GM19238 (cell line): Measurements from ENCODE around the gene EPHA6.
"Not testable (repeated sequence)": the region's sequence is repeated elsewhere in the genome, so short reads cannot be mapped to it uniquely, and the experiment has no call there.

Source experiments
- DNase-seq: peaks from one replicate; pipeline ENCODE4 v3.0.0; 2011; ENCODE audit warnings: low spot score; ENCODE audit not compliant: insufficient read length

The EPHA6 gene

DNA sequence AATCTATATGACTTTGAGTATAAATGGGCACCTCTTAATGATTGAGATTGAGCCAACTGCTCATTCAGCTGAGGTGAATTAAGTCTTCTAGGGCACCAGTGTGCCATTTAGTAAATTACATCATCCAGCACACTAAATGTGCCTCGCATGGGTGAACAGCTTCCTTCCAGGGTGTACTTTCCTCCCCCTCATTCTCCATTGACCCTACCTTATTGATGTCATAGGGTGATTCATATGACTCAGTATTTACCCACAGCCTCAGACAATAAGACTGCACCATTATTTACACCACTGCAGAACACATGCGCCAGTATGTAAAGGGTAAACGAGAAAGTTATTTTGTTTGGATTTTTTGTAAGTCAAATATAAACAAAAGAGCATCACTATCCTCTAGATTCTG is 765.0 kb downstream of the EPHA6 start:
- no peak for DNase-seq

DNA sequence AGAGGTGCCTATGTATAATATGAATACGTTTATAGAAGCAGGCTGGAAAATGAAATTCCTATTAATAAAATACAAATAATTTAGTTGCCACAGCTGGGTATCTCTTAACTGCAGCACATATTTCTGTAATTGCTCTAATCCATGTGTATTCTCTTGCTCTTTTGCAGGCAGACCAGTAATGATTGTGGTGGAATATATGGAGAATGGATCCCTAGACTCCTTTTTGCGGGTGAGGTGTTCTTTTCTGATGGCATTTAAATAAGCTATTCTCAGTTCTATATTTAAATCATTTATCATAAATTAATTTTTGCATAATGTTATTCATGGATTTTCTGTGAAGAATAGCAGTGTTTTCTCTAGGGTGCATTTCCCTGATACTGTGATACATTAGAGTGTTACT is 796.2 kb downstream of the EPHA6 start:
- no peak for DNase-seq

DNA sequence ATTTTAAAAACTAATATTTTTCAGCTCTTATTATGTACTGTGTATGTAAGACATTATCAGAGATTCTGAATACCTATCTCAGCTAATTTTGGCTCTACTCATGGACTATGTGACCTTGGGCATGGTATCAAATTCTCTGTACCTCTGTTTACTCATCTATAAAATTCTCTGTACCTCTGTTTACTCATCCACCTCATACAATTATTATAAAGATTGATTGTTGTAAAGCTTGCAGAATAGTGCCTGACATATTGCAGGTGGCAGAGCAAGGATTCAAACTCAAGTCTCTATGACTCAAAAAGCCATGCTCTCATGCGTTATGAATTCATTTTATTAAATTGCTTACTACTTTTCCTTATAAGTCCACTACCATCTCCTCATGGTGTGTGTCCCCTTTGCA is 798.2 kb downstream of the EPHA6 start:
- DNase-seq: no peak

DNA sequence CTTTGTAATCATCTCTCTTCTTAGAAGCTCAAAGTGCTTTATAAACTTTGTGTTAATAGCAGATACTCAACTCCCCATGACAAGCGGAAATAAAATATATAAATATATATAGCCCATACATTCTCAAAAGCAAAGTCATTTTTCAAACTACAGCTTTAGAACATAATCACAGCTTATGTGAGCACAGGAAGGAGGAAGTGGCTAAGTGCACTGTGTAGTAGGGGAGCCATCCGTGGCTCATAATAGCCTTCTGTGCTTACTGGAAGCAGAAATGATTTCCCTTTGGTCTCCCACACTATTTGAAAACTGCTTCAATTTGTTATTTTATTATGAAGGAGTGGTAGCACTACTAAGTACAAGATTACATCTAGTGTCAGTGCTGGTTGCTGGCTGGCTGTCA is 798.7 kb downstream of the EPHA6 start:
- no peak for DNase-seq

DNA sequence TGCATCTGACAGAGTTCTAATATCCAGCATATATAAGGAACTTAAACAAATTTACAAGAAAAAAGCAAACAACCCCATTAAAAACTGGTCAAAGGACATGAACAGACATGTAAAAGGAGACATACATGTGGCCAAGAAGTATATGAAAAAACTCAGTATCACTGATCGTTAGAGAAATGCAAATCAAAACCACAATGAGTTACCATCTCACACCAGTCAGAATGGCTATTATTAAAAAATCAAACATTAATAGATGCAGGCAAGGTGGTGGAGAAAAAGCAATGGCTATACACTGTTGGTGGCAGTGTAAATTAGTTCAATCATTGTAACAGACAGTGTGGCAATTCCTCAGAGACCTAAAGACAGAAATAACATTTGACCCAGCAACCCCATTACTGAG is 806.1 kb downstream of the EPHA6 start:
- DNase-seq: not testable (repeated sequence)

DNA sequence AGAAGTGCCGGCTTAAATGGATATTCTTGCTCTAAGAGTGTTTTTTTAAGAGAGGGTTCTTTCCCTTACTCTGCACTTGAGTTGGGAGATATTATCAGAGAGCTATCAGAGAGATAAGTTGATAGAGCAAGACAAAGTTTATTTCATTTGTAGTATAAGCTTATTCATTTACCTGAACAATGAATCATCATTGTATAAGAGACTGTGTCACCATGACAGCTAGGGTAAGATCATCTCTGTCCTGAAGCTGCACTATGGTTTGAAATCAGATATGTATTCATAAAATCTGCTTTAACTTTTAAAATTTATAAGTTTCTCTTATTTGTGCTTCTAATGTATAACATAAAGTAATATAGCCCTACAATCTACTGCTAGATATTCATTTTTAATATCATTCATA is 822.1 kb downstream of the EPHA6 start:
- no peak for DNase-seq

DNA sequence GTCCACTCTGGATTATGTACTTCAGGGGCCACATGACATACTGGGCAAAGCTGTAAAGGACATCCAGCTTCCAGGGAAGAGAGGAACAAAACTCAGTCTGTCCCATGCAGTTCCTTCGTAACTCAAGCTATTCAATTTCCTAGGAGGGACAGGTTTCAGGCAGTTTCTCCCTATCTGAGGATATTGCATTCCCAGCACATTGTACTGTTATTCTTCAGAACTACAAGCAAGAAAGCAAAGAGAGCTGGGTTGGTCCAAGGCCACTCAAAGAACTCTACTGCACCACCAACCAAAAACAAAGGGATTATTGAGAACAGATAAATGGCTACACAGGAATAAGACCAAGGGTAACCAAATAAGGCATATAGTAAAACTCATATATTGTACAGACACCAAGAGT is 832.5 kb downstream of the EPHA6 start:
- no peak for DNase-seq

DNA sequence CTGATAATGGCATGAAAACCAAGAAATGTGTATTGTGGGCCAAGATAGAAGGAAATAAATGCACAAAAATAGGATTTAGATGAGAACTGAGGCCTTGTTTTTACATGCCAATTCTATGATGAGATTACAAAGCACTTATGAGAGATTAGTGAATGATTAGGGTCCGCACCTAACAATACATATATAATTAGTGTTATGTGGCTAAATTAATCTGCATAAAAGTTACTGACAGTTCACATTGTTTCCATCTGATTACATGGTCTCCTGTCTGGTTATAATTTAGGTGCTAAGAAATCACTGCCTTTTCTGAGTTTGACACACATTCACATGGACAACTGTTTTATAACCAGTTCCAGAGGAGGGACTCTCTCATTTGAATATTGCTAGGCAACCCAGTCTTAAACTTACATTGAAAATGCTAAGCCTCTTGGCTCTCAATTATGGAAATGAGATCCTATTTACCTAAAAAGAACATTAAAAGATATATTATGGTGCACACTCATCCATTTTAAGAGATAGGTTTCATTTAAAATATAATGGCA is 833.1 kb downstream of the EPHA6 start:
- DNase-seq: no peak

DNA sequence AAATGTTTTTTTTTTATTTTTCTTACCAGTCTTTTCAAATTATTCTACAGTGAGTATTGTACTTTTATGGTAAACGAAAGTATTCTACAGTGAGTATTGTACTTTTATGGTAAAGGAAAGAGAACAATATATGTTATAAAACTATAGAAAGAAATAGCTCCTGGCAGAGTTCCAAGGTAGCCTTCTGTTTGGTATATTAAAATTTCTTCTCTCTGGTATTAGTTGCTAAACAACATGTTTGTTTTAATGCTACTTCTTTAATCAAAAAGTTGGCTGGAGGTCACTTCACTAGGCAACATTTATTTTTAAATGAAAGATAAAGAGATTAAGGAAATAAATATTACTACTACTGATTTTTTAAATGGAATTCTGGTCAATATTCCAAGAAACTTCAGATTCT is 841.6 kb downstream of the EPHA6 start:
- DNase-seq: no peak

DNA sequence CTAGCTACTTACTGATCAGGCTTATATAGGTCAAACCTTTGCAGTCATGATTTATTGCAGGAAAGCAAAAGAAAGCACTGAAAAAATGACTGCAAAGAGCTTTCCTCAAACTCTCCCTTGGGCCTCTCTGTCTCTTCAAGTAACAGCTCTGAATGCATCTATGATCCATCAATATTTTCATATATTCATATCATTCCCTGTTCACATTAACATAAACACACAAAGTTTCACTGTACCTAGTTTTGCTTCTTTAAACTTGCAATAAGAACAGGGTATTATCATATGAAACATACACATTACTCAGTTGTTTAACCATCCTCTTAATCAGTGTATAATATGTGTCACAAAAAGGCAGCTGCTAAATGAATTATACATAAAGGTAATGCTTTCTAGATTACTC is 842.2 kb downstream of the EPHA6 start:
- DNase-seq: no peak

DNA sequence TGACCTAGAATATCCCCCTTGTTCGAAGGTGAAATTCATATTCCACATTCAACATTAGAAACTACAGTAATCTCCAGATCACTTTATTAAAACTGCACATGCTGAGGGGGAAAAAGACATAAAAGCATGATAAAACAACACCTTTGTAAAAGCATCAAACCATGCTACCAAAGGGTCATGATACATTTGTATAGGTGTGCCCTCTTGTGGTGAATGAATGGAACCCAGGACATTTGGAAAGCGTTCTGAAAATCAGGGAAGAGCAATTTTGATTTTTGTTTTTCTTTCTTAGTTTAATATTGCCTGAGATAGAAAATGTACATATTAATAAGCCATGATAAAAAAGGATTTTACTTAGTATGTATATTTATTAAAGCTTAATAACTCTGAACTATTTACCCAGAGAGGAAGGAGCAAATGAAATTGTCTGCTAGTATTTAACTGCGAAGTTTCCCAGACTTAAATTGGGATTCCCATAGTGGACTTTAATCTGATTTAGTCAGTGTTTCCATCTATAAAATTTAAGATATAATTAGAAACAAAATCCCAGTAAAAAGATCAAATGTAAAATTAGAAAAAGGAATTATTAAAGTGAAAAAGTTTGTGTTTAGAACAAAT is 844.4 kb downstream of the EPHA6 start:
- DNase-seq: no peak

DNA sequence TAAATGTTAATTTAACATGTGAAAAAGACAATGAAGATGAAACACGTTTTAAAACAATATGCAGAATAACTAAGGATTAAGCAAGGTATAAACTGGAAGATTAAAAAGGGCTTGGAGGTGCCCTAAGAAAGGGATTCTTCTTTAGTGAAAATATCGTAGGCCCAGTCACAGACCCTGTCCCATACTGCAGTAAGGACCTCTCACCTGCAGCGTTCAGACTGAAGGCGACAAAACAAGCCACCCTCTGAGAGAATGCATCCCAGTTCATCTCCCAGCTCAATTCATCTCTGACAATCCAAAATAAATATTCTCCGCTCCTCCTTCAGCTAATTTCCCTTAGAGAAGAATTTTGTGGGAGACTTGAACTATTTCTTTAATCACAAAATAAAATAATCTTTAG is 847.9 kb downstream of the EPHA6 start:
- no peak for DNase-seq

DNA sequence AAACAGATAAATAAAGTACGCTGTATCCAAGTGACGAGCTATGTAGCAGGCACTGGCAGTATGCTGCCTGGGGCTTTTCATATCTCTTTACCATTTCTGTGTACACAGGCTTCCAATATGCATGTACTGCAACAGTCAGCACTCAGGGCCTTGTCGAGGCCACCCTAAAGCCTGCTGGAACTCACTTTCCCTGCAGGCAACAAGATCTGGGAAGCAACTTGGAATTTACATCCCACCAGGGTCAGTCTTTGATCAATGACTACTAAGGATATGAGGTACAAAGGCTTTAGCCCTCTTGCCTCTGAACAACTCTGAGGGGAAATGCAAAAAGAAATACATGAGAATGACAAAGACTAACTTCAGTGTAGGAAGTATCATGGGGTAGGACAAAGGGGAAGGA is 848.4 kb downstream of the EPHA6 start:
- no peak for DNase-seq

DNA sequence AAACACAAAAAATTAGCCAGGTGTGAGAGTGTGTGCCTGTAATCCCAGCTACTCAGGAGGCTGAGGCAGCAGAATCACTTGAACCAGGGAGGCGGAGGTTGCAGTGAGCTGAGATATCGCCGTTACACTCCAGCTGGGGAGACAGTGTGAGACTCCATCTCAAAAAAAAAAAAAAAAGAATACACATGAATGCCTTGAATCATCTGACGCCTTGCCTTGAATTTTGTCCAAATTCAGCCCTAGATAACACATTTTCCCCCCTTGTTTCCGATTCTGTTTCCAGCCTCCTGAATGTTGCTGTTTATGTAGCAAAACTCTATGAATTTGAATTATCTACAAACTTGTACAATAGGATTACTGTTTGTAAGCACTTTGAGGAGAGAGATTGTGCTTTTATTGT is 851.5 kb downstream of the EPHA6 start:
- no peak for DNase-seq

DNA sequence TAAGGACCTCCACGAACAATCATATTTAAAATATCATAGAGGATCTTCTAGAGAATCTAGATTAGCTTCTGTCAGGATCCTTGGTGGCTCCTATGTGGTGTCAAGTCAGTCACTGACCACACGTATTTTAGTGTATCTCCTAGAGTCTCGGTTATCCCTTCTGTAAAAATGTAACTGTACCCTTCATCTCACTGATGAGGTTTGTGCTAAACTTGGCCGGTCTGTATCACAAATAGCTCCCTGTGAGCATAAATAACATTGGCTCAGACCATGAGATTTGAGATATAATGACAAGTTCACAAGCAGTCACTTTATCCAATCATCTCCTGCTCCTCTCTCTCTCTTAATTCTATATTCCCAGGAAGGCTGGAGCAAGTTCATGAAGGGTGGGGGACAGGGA is 856.6 kb downstream of the EPHA6 start:
- DNase-seq: no peak

DNA sequence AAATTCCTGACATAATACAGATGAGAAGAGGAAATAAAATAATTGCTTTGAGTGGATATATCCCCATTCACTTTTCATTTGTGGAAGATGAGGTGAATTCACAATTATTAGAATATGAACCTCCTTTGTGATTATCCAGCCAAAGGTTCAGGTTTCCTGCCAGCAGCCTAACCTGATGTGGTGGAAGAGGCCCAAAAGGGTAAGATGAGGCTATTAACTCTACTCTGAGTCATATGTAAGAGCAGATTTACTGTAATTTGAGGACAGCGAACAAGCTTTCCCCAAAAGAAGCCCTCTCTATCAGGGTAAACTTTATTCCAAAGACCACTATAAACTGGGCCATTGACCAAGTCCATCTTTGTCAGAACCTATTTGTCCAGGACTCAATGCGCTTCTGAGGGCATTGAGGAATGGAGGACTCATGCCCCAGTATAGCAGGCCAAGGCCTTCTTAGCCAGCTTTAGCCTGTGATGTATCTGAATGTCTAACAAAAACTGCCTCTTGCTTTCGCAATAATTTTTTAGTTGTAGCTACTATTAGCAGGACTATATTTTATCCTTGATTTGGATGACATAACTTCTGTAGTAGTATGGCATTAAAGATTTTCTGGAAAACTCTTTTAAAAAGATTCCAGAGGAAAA is 859.1 kb downstream of the EPHA6 start:
- no peak for DNase-seq

DNA sequence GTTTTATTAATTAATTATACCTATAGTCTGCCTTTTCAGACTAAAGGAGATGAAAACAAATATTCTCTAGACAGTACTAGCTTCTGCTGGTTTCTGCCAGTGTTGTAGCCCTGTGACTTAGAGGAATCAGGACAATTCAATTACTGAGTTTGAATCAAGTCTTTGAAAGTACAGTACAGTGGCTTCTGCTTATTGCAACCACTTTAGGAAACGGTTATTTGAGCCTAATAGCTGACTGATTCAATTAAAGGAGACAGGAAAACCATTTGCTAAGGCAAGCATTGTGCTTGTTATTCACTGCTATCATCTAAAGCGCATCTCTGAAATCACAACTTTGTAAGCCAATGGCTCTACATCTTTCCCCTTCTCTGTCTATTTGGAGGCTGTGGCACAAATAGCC is 860.1 kb downstream of the EPHA6 start:
- no peak for DNase-seq

DNA sequence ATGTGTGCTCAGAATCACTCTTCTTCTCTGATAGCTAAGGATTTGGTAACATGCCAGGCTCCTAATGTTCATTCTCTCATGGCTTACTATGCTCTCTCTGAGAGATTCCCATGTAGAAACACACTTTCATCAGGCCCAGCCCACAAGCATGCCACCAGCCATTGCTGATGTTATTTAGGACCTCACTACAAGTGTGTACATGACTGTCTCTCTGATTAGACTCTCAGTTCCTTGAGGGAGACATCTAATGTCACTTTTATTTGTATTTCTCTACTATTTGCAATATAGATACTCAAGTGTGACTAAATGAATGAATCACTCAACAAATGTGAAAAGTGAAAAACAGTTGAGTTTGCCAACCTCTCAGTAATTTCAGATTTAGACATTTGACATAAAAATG is 865.8 kb downstream of the EPHA6 start:
- no peak for DNase-seq

DNA sequence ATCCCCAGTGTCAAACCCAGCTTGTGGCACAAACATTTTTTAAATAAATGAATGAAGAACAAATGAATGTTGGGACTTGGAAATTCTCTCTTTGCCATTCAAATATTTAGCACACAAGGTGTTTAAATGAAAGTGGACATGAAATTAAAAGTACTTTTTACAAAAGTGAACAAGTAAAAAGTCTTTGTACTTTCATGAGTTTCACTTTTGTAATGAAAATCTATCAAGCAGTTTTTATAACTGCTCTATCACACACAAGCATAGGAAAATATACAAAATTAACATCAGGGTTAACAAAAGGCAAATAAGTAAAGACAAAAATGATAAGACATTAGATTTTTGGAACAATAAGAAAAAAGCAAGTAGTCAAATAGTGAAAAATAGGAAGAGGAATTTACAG is 866.3 kb downstream of the EPHA6 start:
- no peak for DNase-seq

DNA sequence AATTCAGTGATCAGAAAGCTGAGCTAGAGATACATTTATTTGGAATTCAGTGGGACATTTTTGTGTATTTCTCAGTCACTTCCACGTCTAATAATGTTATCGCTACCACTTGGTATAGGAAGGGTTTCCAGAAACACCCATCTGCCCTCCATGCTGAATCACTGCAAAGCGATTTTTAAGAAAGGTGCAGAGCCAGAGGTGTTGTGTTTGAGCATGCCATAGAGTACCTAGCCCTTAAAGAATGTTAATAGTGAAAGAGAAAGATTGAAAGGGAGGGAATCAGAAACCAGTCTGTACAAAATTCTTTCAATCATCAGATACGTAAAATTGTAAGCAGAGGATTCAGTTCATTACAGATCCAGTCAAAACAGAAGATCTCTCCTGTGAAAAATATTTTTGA is 870.1 kb downstream of the EPHA6 start:
- no peak for DNase-seq

DNA sequence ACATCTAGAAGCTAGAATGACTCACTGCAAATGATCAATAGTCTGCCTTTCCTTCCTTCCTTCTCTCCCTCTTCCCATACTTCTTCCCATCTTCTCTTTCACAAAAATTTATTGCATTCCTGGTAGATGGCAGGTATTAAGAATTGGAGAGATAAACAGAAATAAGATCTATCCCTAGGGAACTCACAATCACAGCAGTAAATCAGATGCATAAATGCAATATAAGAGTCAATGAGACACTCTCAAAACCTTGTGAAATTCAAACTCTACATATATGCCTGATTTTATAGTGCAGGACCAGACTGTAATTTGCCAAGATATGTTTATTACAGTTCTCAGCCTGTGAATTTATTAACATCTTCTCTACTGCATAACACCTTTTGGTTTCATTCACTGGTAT is 871.9 kb downstream of the EPHA6 start:
- no peak for DNase-seq

DNA sequence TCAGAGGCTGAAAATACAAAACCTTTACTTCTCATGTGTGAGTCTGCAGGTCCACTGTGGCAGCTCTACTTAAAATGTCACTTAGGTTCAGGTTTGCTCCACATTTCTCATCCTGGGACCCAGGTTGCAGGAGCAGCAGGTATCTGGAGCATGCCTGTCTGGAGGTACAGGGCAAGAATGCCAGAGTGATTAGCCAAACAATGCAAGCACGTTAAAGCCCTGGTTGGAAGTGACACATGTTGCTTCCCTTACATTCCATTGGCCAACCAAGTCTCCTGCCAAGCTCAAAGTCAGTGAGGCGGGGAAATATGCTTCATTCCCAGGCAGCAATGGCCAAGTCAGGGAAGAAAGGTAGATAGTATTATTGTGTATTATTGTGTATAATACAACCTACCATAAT is 873.3 kb downstream of the EPHA6 start:
- no peak for DNase-seq

DNA sequence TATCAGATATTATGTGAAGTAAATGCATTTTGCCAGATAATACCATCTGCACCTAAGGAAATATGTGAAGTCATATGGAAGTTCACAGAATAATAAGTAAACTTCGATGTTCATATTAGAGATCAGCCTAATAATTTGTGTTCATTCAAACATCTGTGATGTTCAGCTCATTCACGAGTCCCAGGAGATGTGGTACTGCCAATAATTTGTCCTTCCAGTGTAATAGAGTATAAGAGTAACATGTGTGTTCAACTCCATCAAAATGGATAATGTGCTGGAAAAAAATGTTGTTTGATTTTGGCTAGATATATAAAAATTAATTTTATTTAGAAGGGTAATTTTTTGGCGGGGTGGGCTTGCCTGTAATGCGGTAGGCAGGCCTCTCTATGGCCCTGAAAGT is 874.7 kb downstream of the EPHA6 start:
- DNase-seq: no peak
